ENCODE measurements around the gene RAB40C. TPM values are rescaled to one million over a fixed set of nuclear protein-coding genes. Genes with fewer than 3 reads are reported as not detected.

The RAB40C gene
- total and polyA plus RNA-seq, 4 donors, result 6.1 to 11.0 (median 9.2) TPM

DNA sequence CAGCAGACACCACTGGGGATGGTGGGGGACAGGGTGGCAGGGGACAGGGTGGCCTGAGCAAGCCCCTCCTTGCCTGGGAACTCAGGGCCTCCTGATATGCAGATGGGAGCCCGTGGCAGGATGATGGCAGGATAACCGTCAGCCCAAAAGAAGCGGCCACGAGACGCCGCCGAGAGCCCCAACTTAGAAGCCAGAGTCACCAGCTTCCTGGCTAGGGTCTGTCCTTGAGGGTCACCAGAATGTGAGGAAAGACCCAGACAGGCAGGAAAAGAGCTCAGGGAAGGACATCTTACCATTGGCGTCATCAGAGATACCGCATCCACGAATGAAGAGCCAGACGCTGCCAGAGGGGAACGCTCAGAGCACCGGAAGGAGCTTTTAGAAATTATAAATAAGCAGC lies 19.4 kb downstream of the RAB40C start:
- WGBS, result 83% methylated on average over 13 of the region's 13 CpGs
- Histone ChIP-seq H3K4me1 (ENCODE audit: control insufficient read depth in 4 of 4, insufficient read depth in 4 of 4, low read length in 3 of 4) (peaks cover 2 to 17% (median 10%) of the 10 kb centered on the region in 4 donors), H3K36me3 (ENCODE audit: control insufficient read depth in 4 of 4, insufficient read depth in 3 of 4, low read depth in 1 of 4, low read length in 3 of 4) (peaks cover 0 to 4% (median 2%) of the 10 kb centered on the region in 4 donors), H3K27me3 (ENCODE audit: control insufficient read depth in 4 of 4, insufficient read depth in 4 of 4, low read length in 3 of 4) (no peaks in the 10 kb centered on the region), H3K9me3 (ENCODE audit: control insufficient read depth in 4 of 4, low read length in 3 of 4) (no peaks in the 10 kb centered on the region), H3K9ac (ENCODE audit: low read depth in 1 of 2, low read length in 2 of 2) (peak overlapping the region in 1 of 2 donors; percentile 25), H3K27ac (ENCODE audit: low read depth in 1 of 2, low read length in 2 of 2) (peak overlapping the region; percentile 42), H3K4me3 (ENCODE audit: low read depth in 1 of 3, low read length in 3 of 3) (no peak overlapping the region)
- no peak for DNase-seq (ENCODE audit: low spot score)
- no peak for TF ChIP-seq HNF4G (IDR thresholded peaks at IDR 0.05)
- no peak for TF ChIP-seq RAD21 (IDR thresholded peaks at IDR 0.05)
- TF ChIP-seq, protein P1, sequence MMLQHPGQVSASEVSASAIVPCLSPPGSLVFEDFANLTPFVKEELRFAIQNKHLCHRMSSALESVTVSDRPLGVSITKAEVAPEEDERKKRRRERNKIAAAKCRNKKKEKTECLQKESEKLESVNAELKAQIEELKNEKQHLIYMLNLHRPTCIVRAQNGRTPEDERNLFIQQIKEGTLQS (IDR thresholded peaks at IDR 0.05), result no peak
- TF ChIP-seq NR2F2 (IDR thresholded peaks at IDR 0.05), result no peak
- no peak for TF ChIP-seq YY1 (IDR thresholded peaks at IDR 0.05)
- TF ChIP-seq HNF4A (conservative IDR thresholded peaks at IDR 0.05), result no peak

DNA sequence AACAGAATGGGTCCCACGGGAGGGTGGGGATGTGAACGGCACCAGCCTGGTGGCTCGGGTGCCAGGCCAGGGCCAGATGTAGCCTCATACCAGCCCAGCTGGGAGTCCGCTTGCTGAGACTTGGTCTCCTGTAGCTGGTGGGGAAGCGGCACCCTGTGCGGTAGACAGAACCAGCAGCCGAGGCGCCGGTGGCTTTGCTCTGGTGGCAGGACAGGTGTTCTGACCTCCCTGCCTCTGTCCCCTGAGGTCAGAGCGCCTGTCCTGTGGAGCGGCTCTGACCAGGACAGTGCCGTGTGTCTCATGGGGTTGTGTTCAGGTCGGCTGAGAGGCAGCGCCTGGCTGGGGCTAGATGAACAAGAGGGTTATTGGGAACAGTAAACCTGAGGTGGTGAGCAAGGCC lies 20.1 kb downstream of the RAB40C start:
- peaks cover 0 to 8% (median 2%) of the 10 kb centered on the region in 4 donors for H3K36me3 ChIP-seq (ENCODE audit: control insufficient read depth in 4 of 4, insufficient read depth in 3 of 4, low read depth in 1 of 4, low read length in 3 of 4)
- H3K4me1 ChIP-seq (ENCODE audit: control insufficient read depth in 4 of 4, insufficient read depth in 4 of 4, low read length in 3 of 4), result peaks cover 2 to 17% (median 10%) of the 10 kb centered on the region in 4 donors
- no peak overlapping the region for H3K9ac ChIP-seq (ENCODE audit: low read depth in 1 of 2, low read length in 2 of 2)
- 68% methylated on average over 14 of the region's 14 CpGs for WGBS
- no peaks in the 10 kb centered on the region for H3K27me3 ChIP-seq (ENCODE audit: control insufficient read depth in 4 of 4, insufficient read depth in 4 of 4, low read length in 3 of 4)
- peak; percentile 14 to 34 for TF ChIP-seq HNF4A (conservative IDR thresholded peaks at IDR 0.05)
- TF ChIP-seq GABPA (IDR thresholded peaks at IDR 0.05 in 1 of 2, conservative IDR thresholded peaks at IDR 0.05 in 1 of 2), result no peak
- DNase-seq (ENCODE audit: low spot score), result no peak
- H3K4me3 ChIP-seq (ENCODE audit: low read depth in 1 of 3, low read length in 3 of 3), result no peak overlapping the region
- peak overlapping the region; percentile 21 to 42 for H3K27ac ChIP-seq (ENCODE audit: low read depth in 1 of 2, low read length in 2 of 2)
- H3K9me3 ChIP-seq (ENCODE audit: control insufficient read depth in 4 of 4, low read length in 3 of 4), result no peaks in the 10 kb centered on the region

DNA sequence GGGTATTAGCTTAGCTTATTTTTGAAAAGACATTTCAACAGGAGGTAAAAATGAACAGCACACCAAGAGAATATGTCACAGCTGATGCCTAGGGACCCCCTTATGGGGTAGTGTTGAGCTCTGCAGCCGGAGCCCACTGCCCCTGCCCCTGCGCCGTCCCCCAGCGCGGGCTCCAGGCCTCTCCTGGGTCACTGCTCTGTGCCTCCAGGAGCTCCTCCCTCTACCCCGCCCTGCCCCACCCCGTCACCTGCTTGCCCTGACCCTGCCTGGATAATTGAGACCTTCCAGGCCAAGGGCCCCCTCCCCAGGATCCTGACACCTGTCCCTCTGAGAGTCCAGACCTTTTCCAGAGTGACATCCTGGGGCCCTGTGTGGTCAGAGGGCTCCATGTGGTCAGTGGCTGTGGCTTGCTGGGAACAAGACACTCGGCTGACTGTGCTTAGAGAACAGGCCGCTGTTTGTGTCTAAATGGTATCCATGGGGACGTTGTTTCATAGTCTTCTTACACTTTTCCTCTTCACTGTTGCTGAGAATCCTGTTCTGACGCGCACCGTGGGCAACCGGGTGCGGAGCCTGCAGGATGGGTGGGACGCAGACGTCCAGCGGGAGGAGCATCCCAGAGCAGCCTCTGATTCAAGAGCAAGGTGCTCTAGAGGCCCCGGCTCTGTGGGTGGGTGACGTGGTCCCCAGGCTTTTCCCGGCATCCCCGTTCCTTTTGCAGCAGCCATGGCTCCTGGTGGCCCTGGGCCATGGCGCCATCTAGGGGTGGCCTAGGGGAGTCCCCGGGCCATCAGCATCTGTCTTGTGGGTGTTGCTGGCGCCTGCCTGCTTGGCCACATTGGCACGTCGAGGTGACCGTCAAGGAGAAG lies 20.9 kb downstream of the RAB40C start:
- Histone ChIP-seq H3K4me3 (ENCODE audit: low read depth in 1 of 3, low read length in 3 of 3) (no peak overlapping the region), H3K36me3 (ENCODE audit: control insufficient read depth in 4 of 4, insufficient read depth in 3 of 4, low read depth in 1 of 4, low read length in 3 of 4) (peaks cover 0 to 8% (median 2%) of the 10 kb centered on the region in 4 donors), H3K9me3 (ENCODE audit: control insufficient read depth in 4 of 4, low read length in 3 of 4) (no peaks in the 10 kb centered on the region), H3K9ac (ENCODE audit: low read depth in 1 of 2, low read length in 2 of 2) (no peak overlapping the region), H3K4me1 (ENCODE audit: control insufficient read depth in 4 of 4, insufficient read depth in 4 of 4, low read length in 3 of 4) (peaks cover 4 to 22% (median 11%) of the 10 kb centered on the region in 4 donors), H3K27ac (ENCODE audit: low read depth in 1 of 2, low read length in 2 of 2) (peak overlapping the region in 1 of 2 donors; percentile 42), H3K27me3 (ENCODE audit: control insufficient read depth in 4 of 4, insufficient read depth in 4 of 4, low read length in 3 of 4) (no peaks in the 10 kb centered on the region)
- peak; percentile 50 for DNase-seq (ENCODE audit: low spot score)
- 68% methylated on average over 28 of the region's 28 CpGs for WGBS
- TF ChIP-seq, protein P2, sequence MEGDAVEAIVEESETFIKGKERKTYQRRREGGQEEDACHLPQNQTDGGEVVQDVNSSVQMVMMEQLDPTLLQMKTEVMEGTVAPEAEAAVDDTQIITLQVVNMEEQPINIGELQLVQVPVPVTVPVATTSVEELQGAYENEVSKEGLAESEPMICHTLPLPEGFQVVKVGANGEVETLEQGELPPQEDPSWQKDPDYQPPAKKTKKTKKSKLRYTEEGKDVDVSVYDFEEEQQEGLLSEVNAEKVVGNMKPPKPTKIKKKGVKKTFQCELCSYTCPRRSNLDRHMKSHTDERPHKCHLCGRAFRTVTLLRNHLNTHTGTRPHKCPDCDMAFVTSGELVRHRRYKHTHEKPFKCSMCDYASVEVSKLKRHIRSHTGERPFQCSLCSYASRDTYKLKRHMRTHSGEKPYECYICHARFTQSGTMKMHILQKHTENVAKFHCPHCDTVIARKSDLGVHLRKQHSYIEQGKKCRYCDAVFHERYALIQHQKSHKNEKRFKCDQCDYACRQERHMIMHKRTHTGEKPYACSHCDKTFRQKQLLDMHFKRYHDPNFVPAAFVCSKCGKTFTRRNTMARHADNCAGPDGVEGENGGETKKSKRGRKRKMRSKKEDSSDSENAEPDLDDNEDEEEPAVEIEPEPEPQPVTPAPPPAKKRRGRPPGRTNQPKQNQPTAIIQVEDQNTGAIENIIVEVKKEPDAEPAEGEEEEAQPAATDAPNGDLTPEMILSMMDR (IDR thresholded peaks at IDR 0.05; ENCODE audit: low read depth, low read length, missing input control), result peak; percentile 72
- TF ChIP-seq RAD21 (IDR thresholded peaks at IDR 0.05) (peak; percentile 86 to 87), HNF4A (conservative IDR thresholded peaks at IDR 0.05) (no peak)

DNA sequence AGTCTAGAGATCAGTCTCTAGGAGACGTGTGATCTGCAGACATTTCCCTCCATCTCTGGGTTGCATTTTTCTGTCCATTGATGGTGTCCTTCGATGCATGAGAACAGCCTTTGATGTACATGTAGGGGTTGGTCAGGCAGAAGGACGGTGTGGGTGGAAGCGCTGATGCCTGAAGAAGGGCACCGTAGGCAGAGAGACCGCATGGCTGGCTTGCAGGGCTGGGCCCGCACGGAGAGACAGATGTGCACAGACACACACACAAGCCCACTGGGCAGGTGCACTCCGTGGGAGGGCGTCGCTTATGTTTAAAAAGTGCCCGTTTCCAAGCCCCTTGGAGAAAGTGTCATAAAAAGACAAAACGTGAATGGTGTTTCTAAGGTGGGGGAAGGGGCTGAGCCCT lies 25.3 kb downstream of the RAB40C start:
- WGBS, result 95% methylated on average over 13 of the region's 13 CpGs
- TF ChIP-seq HNF4A (conservative IDR thresholded peaks at IDR 0.05) (no peak), GABPA (IDR thresholded peaks at IDR 0.05 in 1 of 2, conservative IDR thresholded peaks at IDR 0.05 in 1 of 2) (no peak), EGR1 (IDR thresholded peaks at IDR 0.05; ENCODE audit: low read depth in 2 of 2) (no peak), RAD21 (IDR thresholded peaks at IDR 0.05) (no peak), RXRA (IDR thresholded peaks at IDR 0.05) (no peak)
- TF ChIP-seq, protein P3, sequence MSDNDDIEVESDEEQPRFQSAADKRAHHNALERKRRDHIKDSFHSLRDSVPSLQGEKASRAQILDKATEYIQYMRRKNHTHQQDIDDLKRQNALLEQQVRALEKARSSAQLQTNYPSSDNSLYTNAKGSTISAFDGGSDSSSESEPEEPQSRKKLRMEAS (IDR thresholded peaks at IDR 0.05), result no peak

More for the DNA sequence above, 25.3 kb downstream of the RAB40C start:
- Histone ChIP-seq H3K4me3 (ENCODE audit: low read depth in 1 of 3, low read length in 3 of 3) (no peak overlapping the region), H3K4me1 (ENCODE audit: control insufficient read depth in 4 of 4, insufficient read depth in 4 of 4, low read length in 3 of 4) (peaks cover 0 to 23% (median 11%) of the 10 kb centered on the region in 4 donors), H3K27me3 (ENCODE audit: control insufficient read depth in 4 of 4, insufficient read depth in 4 of 4, low read length in 3 of 4) (no peaks in the 10 kb centered on the region), H3K9me3 (ENCODE audit: control insufficient read depth in 4 of 4, low read length in 3 of 4) (no peaks in the 10 kb centered on the region), H3K9ac (ENCODE audit: low read depth in 1 of 2, low read length in 2 of 2) (no peak overlapping the region), H3K36me3 (ENCODE audit: control insufficient read depth in 4 of 4, insufficient read depth in 3 of 4, low read depth in 1 of 4, low read length in 3 of 4) (peaks cover 0 to 8% (median 3%) of the 10 kb centered on the region in 4 donors), H3K27ac (ENCODE audit: low read depth in 1 of 2, low read length in 2 of 2) (no peak overlapping the region)
- no peak for DNase-seq (ENCODE audit: low spot score)

All from liver (tissue), 9 donors.